Dendritic cell treated with granulocyte-macrophage colony-stimulating factor and Interleukin-4, amounts not matched to agents 40 ng/mL and 50 ng/mL, for 4 days (primary cell): ENCODE data around the gene KRT2.

Source experiments
- H3K27ac Mint-ChIP-seq: one replicate; pipeline ENCODE4 v1.8.0; 2022; ENCODE audit warnings: mild to moderate bottlenecking, mixed read lengths
- H3K27me3 Mint-ChIP-seq: one replicate; pipeline ENCODE4 v1.8.0; 2022; ENCODE audit warnings: mild to moderate bottlenecking, mixed read lengths
- H3K36me3 Mint-ChIP-seq: one replicate; pipeline ENCODE4 v1.8.0; 2022; ENCODE audit warnings: low read depth, mixed read lengths
- H3K4me1 Mint-ChIP-seq: one replicate; pipeline ENCODE4 v1.8.0; 2022; ENCODE audit warnings: low read depth, mixed read lengths
- H3K4me3 Mint-ChIP-seq: one replicate; pipeline ENCODE4 v1.8.0; 2022; ENCODE audit warnings: mild to moderate bottlenecking, moderate library complexity, mixed read lengths
- H3K9me3 Mint-ChIP-seq: one replicate; pipeline ENCODE4 v1.8.0; 2022; ENCODE audit warnings: mixed read lengths
- intact Hi-C: fragments of 100-400 bp; cut with micrococcal nuclease; formaldehyde crosslinking; loops from one replicate; pipeline ENCODE4 v1.15.0; 2022

The KRT2 gene

GRCh38 chr12:52649066-52649465, 2.9 kb downstream of the KRT2 start:
- no peaks in the 10 kb centered on the region for H3K9me3 Mint-ChIP-seq
- no peaks in the 10 kb centered on the region for H3K36me3 Mint-ChIP-seq
- peaks cover 11% of the 10 kb centered on the region for H3K4me1 Mint-ChIP-seq
- intact Hi-C loops: no loop called here
- no peak overlapping the region for H3K27ac Mint-ChIP-seq
- H3K27me3 Mint-ChIP-seq: peaks cover 3% of the 10 kb centered on the region
- no peak overlapping the region for H3K4me3 Mint-ChIP-seq

- H3K9me3 Mint-ChIP-seq: no peaks in the 10 kb centered on the region
- H3K4me1 Mint-ChIP-seq: peaks cover 11% of the 10 kb centered on the region
- intact Hi-C loops: no loop called here
- no peak overlapping the region for H3K4me3 Mint-ChIP-seq
- H3K27me3 Mint-ChIP-seq: peaks cover 1% of the 10 kb centered on the region
- no peaks in the 10 kb centered on the region for H3K36me3 Mint-ChIP-seq
- no peak overlapping the region for H3K27ac Mint-ChIP-seq
Measured at GRCh38 chr12:52648012-52648550, 3.9 kb downstream of the KRT2 start.

GRCh38 chr12:52647601-52648000, 4.4 kb downstream of the KRT2 start:
- intact Hi-C loops: no loop called here
- H3K9me3 Mint-ChIP-seq: no peaks in the 10 kb centered on the region
- H3K27ac Mint-ChIP-seq: no peak overlapping the region
- peaks cover 1% of the 10 kb centered on the region for H3K27me3 Mint-ChIP-seq
- H3K4me3 Mint-ChIP-seq: no peak overlapping the region
- H3K4me1 Mint-ChIP-seq: peaks cover 11% of the 10 kb centered on the region
- H3K36me3 Mint-ChIP-seq: no peaks in the 10 kb centered on the region

GRCh38 chr12:52646613-52647012, 5.4 kb downstream of the KRT2 start:
- Mint-ChIP-seq H3K36me3 (no peaks in the 10 kb centered on the region), H3K4me1 (peaks cover 11% of the 10 kb centered on the region), H3K9me3 (no peaks in the 10 kb centered on the region), H3K27me3 (peaks cover 6% of the 10 kb centered on the region), H3K4me3 (no peak overlapping the region), H3K27ac (no peak overlapping the region)
- intact Hi-C loops: no loop called here

- no peaks in the 10 kb centered on the region for H3K9me3 Mint-ChIP-seq
- H3K27ac Mint-ChIP-seq: no peak overlapping the region
- H3K27me3 Mint-ChIP-seq: peaks cover 6% of the 10 kb centered on the region
- H3K4me1 Mint-ChIP-seq: peaks cover 11% of the 10 kb centered on the region
- no peak overlapping the region for H3K4me3 Mint-ChIP-seq
- intact Hi-C loops: no loop called here
- H3K36me3 Mint-ChIP-seq: no peaks in the 10 kb centered on the region
Measured at GRCh38 chr12:52645982-52646381, 6.0 kb downstream of the KRT2 start.

- no peak overlapping the region for H3K4me3 Mint-ChIP-seq
- peaks cover 6% of the 10 kb centered on the region for H3K27me3 Mint-ChIP-seq
- H3K9me3 Mint-ChIP-seq: no peaks in the 10 kb centered on the region
- peaks cover 11% of the 10 kb centered on the region for H3K4me1 Mint-ChIP-seq
- no peak overlapping the region for H3K27ac Mint-ChIP-seq
- intact Hi-C loops: no loop called here
- no peaks in the 10 kb centered on the region for H3K36me3 Mint-ChIP-seq
Measured at GRCh38 chr12:52645120-52645761, 6.8 kb downstream of the KRT2 start.

- Mint-ChIP-seq H3K27me3 (peaks cover 8% of the 10 kb centered on the region), H3K9me3 (no peaks in the 10 kb centered on the region), H3K4me1 (peaks cover 11% of the 10 kb centered on the region), H3K36me3 (no peaks in the 10 kb centered on the region), H3K4me3 (no peak overlapping the region), H3K27ac (no peak overlapping the region)
- intact Hi-C loops: no loop called here
Measured at GRCh38 chr12:52644078-52644415, 8.0 kb downstream of the KRT2 start.

GRCh38 chr12:52643233-52644077, 8.6 kb downstream of the KRT2 start:
- Mint-ChIP-seq H3K27me3 (peaks cover 8% of the 10 kb centered on the region), H3K36me3 (no peaks in the 10 kb centered on the region), H3K4me1 (peaks cover 11% of the 10 kb centered on the region), H3K4me3 (no peak overlapping the region), H3K27ac (no peak overlapping the region), H3K9me3 (no peaks in the 10 kb centered on the region)
- intact Hi-C loops: no loop called here

- Mint-ChIP-seq H3K27ac (no peak overlapping the region), H3K9me3 (no peaks in the 10 kb centered on the region), H3K27me3 (peaks cover 8% of the 10 kb centered on the region), H3K4me1 (peaks cover 11% of the 10 kb centered on the region), H3K4me3 (no peak overlapping the region), H3K36me3 (no peaks in the 10 kb centered on the region)
- intact Hi-C loops: no loop called here
Measured at GRCh38 chr12:52641468-52641867, 10.5 kb downstream of the KRT2 start.

GRCh38 chr12:52637299-52637698, 14.7 kb downstream of the KRT2 start:
- intact Hi-C loops: no loop called here
- H3K27ac Mint-ChIP-seq: no peak overlapping the region
- H3K36me3 Mint-ChIP-seq: no peaks in the 10 kb centered on the region
- peaks cover 9% of the 10 kb centered on the region for H3K27me3 Mint-ChIP-seq
- peaks cover 6% of the 10 kb centered on the region for H3K4me1 Mint-ChIP-seq
- no peak overlapping the region for H3K4me3 Mint-ChIP-seq
- no peaks in the 10 kb centered on the region for H3K9me3 Mint-ChIP-seq

- Mint-ChIP-seq H3K27ac (no peak overlapping the region), H3K4me3 (no peak overlapping the region), H3K27me3 (peaks cover 6% of the 10 kb centered on the region), H3K4me1 (peaks cover 6% of the 10 kb centered on the region), H3K36me3 (no peaks in the 10 kb centered on the region), H3K9me3 (no peaks in the 10 kb centered on the region)
- intact Hi-C loops: no loop called here
Measured at GRCh38 chr12:52636592-52637258, 15.3 kb downstream of the KRT2 start.

GRCh38 chr12:52636189-52636588, 15.8 kb downstream of the KRT2 start:
- intact Hi-C loops: no loop called here
- no peaks in the 10 kb centered on the region for H3K36me3 Mint-ChIP-seq
- no peaks in the 10 kb centered on the region for H3K9me3 Mint-ChIP-seq
- H3K4me3 Mint-ChIP-seq: no peak overlapping the region
- H3K4me1 Mint-ChIP-seq: peaks cover 6% of the 10 kb centered on the region
- peaks cover 5% of the 10 kb centered on the region for H3K27me3 Mint-ChIP-seq
- no peak overlapping the region for H3K27ac Mint-ChIP-seq

- intact Hi-C loops: no loop called here
- Mint-ChIP-seq H3K4me3 (no peak overlapping the region), H3K27me3 (peaks cover 3% of the 10 kb centered on the region), H3K27ac (no peak overlapping the region), H3K9me3 (no peaks in the 10 kb centered on the region), H3K4me1 (peaks cover 15% of the 10 kb centered on the region), H3K36me3 (no peaks in the 10 kb centered on the region)
Measured at GRCh38 chr12:52634266-52635056, 17.6 kb downstream of the KRT2 start.
